Colon (tissue), 2 donors: ENCODE measurements around the gene RNU11.
"Not testable (repeated sequence)": the region's sequence is repeated elsewhere in the genome, so short reads cannot be mapped to it uniquely, and the experiment has no call there.

ENCODE experiments used
- FAIRE-seq: peaks from 2 replicates; lab custom pipeline; 2012; peaks lifted over from hg19 to GRCh38; lab: Jason Lieb, UNC
- donor health status: control.
- donor health status: control.

RNU11 gene

DNA sequence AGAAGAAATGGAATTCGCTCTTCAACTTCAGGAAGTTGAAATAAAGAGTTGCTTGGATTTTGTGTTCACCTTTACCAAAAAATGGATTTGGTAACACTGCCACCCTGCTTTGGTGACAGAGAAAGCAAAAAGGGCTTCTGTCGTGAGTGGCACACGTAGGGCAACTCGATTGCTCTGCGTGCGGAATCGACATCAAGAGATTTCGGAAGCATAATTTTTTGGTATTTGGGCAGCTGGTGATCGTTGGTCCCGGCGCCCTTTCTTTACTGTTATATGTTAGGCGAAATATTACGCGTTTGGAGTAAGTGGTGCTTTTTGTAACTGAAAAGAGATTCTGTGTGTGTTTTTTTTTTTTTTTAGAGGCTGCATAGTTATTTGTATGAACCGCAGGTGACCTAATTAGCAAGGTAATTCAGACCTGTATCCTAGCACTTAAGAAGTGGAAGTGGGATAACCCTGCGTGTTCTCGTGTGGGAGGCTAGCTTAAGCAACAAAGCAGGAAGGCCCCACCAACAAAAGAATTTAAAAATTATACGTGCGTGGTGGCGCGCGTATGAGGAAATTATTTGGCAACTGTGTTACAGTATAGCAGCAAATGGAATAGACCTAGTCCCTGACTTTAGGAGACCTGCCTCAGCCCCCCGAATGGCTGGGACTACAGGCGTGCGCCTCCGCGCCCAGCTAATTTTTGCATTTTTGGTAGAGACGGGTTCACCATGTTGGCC lies at the start of gene RNU11:
RNU11 (plus strand) TSS at position 127 of the 725 bp plus-strand sequence.
- no peak for FAIRE-seq

DNA sequence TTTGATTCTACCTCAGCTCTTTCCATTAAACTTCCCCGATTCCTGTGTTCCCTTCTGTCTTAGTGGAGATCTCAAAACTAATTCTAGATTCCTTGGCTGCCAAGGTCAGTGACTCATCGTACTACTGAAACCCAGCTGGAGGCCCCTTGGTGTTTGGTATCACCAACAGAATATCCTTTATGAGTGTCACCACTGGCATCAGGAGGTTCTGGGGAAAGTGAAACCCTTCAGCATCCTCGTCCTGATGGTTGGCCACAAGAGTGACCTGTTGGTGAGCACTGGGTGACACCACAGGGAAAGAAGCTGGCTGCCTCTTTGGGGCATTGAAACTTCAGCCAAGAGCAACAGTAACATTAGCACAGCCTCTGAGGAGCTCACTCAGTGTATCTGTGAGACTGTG lies 46.7 kb upstream of the RNU11 start:
- no peak for FAIRE-seq

DNA sequence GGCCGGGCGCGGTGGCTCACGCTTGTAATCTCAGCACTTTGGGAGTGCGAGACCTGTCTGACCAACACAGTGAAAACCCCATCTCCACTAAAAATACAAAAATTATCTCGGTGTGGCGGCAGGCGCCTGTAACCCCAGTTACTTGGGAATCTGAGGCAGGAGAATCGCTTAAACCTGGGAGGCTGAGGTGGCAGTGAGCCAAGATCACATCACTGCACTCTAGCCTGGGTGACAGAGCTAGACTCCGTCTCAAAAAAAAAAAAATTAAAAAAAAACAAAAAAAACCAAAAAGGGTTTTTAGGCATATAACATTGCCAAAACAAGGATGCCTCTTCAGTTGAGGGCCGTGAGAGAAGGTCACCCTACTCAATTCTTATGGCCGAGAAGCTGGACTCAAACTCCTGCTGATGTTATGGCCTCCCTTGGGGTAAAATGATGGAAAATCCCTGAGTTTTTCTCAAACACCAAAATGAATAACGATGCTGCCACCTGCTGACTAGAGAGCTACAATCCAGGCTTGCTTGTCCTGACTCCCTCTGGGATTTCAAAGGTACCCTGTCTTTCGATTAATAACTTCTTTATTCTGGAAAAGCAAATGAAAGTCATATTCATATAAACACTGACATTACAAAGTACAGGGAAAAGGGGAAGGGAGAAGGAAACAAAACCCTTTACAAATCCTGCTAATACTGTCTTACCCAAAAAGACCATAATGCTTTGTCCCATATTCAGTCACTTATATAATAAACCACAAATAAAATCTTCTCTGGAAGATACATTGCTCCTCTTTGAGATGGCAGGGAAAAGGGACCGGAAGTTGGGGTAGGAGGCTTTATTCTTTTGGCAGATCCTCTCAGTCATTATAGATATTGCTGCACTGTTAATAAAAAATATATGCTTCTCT lies 45.6 kb upstream of the RNU11 start:
- FAIRE-seq = no peak

DNA sequence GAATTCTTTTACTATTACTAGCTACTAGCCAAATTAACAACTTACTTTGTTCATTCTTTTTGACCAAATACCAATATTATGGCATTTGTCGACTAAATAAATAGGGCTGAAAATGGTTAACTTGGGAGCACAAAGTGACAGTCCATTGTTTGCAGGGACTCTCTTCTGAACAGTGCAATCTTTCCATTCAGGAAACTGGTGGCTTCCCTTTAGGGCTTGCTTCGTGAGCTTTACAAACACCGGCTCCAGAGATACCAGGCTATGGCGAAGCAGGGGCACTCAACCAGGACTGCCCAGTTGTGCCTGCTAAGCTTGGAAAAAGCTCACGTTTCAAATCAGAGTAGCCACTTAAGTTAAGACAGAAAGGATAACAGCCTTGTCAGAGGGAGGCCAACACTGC lies 44.0 kb upstream of the RNU11 start:
- FAIRE-seq = no peak

DNA sequence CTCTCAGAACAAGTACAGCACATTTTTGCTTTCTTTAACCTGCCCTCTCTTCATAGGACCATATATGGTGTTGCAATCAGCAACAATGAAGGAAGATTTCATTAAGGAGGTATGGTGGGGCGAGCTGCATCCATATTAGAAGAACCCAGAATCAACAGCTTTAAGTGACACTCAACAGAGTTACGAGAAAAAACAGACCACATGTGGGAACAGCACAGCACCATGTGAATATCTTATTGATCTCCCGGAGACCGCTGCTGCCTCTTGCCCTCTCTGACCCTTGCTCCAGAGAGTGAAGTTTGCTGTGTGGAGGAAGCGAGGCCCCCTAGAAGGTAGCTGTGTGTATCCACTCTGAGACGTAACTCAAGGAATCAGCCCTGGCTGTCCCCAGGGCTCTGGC lies 43.4 kb upstream of the RNU11 start:
- FAIRE-seq = no peak

DNA sequence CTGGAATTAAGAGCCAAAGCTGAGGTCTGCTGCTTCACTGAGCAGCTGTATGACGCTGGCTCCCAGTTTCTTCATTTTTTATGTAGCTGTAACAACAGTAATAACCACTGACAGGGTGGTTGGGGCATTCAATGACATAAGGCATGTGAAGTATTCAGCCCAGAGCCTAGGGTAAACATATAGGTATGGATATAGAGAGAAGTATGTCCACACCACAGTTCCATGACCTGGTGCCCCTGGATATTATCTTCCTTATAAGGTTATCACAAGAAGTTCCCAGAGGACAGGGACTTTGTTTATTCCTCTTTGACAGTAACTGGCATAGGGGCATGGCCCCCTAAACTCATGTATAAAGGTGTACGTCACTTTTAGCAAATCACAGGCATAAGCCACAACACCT lies 41.6 kb upstream of the RNU11 start:
- no peak for FAIRE-seq

DNA sequence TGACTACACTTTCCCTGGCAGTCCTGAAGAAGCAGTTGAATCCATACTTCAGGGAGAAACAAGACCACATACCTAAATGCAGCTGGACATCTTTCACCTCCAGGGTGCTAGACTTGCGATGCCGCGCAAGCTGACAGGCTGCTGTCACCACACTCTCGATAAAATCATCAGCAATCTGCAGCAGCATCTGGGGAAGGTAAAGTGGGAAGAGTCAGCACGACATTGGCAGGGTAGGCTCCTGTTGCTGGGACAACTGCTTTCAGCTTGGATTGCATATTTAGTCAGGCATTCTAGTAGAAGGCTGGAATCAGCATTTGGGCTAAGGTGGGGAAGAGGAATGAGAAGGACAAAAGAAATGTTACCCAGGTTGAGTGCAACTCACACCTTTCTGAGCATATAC lies 35.2 kb upstream of the RNU11 start:
- FAIRE-seq = no peak

DNA sequence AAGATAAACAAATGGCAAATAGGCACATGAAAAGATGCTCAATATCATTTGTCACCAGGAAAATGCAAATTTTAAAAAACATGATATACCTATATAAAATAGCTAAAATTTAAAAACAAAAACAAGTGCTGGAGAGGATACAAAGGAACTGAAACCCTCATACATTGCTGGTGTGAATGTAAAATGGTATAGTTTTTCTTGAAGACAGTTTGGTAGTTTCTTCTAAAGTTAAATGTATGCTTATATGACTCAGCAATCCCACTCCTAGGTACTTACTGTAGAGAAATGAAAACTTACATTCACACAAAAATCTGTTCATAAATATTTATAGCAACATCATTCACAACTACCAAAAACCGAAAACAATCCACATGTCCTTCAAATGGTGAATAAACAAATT lies 16.7 kb upstream of the RNU11 start:
- no peak for FAIRE-seq

DNA sequence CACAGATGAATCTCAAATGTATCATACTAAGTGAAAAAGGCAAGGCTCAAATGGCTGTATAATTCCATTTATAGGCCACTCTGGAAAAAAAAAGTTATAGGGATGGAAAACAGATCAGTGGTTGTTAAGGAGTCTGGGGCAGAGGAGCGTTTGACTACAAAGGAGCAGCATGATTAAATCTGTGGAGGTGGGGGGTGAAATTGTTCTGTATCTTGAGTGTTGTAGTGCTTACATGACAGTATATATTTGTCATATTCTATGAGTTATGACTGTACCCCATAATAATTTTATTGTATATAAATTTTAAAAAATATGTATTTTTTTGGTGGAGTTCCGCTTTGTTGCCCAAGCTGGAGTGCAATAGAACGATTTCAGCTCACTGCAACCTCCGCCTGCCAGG lies 15.8 kb upstream of the RNU11 start:
- no peak for FAIRE-seq

DNA sequence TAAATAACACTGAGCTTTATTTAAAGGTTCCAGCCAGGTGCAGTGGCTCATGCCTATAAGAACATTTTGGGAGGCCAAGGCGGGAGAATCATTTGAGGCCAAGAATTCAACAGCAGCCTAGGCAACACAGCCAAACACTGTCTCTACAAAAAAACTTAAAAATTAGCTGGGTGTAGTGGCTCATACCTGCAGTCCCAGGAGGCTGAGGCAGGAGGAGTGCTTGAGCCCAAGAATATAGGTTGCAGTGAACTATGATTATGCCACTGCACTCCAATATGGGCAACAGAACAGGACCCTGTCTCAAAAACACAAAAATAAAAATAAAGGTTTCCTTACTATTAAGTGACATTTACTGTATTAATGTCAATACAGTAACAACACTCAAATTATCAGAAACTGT lies 7.6 kb upstream of the RNU11 start:
- FAIRE-seq = no peak

DNA sequence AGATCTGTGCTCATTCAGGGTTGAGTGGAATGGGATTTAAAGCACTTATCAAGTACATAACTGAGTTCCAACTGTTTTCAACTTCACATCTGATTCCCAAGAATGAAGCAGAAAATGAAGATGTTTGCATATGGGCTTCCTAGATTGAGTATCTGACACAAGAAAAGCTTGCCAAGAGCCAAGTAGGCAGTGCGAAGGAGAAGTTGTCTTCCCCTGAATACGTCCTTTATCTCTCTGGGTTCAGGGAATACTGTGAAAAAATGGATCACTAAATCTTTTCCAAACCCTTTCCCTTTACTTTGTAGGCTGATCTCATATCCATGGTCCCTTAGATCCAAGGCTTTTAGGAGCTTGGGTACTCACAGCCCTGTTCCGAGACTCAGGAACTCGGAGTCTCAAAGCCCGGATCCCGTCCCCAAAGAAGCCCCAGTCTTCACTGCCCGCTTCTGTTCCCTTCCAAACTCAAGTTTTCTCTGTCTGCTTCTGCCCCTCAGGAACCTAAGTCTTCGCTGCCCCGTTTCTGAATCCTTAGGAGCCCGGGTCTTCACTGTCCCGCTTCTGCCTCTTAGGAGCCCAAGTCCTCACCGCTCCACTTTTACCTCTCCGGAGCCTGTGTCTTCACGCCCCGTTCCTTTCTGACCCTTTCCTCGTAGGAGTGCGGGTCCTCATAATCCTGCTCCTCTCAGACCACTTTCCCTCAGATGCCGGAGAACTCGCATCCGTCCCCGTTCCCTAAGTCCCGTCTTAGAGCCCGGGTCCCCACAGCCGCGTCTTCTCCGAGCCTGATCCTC lies 6.1 kb upstream of the RNU11 start:
- FAIRE-seq = no peak

DNA sequence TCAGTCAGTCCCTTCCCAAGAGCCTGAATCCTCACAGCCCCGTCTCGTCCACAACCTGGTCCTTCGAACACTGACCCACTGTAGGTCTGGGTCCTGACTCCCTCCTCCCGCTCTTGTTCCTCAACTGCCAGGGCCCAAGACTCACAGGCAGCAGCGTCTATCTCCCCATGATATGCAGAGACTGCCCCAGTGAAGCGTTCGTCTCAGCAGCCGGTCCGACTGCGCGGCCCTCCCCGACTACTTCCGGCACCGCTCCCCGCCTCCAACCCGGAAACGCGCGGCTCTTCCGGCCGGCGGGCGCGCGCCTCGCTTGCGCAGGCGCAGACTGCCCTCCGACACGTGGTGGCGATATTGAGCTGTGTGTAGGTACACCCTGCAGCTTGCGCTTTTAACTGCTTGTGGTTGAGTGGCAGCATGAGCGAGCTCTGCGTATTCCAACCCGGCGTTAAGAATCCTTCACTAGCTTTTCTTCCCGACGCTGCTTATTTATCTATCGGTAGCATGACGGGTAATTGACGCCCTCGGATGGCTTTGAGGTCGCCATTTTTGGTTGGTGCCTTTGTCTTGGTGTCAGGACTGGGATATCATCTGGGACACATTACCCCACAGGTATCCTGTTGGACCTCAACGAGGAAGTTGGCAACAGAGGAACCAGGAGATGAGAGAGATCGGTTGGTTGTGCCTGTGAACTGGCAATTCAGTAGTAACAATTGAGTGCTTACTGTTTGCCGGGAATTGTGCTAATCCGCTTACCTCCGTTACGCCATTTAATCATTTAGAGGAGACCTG lies 5.4 kb upstream of the RNU11 start, which contains the start of gene TAF12:
TAF12 (minus strand) TSS at position 221 of the 789 bp plus-strand sequence. CDS start 20,986 bp downstream, outside the sequence.
- no peak for FAIRE-seq

DNA sequence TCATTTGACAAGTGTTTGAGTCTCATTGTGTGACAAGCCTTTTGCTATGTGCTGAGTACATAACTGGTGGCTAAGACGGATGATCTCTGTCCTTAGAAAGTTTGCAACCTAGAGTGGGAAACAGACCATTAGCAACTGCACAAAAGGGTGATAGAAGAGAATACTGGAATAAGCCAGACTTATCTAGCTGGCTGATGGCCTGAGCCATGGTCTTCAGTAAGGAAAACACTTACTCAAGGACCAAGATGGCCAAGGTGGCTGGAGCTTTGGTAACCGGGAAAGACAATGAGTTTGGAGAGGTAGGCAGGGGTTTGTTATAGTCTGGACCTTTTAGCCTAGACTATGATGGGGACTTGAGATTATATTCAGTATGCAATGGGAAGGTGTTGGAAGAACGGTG lies 3.9 kb upstream of the RNU11 start:
- no peak for FAIRE-seq

DNA sequence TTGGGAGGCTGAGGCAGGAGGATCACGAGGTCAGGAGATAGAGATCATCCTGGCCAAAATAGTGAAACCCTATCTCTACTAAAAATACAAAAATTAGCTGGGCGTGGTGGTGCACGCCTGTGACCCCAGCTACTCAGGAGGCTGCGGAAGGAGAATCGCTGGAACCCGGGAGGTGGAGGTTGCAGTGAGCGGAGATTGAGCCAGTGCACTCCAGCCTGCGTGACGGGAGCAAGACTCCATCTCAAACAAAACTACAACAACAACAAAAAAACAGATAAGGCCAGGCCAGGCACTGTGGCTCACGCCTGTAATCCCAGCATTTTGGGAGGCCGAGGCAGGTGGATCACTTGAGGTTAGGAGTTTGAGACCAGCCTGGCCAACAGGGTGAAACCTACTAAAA lies 3.0 kb upstream of the RNU11 start:
- FAIRE-seq = not testable (repeated sequence)

DNA sequence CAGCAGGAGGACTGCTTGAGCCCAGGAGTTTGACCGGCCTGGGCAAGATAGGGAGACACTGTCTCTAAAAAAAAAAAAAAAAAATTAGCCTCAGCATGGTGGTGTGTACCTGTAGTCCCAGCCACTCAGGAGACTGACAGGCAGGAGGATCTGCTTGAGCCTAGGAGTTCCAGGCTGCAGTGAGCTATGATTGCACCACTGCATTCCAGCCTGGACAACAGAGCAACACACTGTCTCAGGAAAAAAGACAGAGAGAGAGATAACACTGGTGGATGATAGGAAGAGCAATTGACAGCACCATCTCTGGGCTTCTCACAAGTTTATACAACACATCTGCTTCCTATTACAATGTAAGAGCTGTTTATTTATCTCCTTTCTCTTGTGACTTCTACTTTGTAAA lies 2.4 kb upstream of the RNU11 start:
- FAIRE-seq = no peak

DNA sequence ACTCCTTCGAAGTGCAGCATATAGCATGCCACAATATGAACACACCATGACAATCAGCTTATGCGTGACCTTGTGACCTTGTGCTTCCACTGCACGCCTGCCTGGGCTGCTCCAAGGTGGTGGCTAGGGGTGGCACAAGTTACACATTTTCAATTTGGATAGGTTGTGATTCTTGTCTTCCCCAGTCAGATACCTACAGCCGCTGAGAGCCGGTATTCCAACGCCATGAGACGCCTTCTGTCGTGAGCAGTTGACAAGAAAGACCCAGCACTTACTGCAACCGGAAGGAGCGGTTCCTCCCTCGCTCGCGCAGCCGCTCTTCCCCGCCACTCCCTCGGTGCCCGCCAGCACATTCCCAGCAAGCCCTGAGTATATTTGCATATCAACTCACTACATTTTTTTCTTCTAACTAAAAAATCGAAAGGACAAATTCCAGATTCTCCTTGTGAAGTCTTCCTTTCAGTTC lies 359 bp upstream of the RNU11 start:
- FAIRE-seq = peak; percentile 41

DNA sequence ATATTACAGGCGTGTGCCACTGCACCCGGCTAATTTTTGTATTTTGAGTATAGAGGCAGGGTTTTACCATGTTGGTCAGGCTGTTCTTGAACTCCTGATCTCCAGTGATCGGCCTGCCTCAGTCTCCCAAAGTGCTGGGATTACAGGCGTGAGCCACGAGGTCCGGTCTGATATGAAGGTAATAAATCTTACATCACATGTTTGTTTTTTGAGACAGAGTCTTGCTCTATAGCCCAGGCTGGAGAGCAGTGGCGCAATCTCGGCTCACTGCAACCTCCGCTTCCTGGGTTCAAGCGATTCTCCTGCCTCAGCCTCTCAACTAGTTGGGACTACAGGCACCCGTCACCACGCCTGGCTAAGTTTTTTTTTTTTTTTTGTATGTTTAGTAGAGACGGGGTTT lies 4.7 kb downstream of the RNU11 start:
- not testable (repeated sequence) for FAIRE-seq

DNA sequence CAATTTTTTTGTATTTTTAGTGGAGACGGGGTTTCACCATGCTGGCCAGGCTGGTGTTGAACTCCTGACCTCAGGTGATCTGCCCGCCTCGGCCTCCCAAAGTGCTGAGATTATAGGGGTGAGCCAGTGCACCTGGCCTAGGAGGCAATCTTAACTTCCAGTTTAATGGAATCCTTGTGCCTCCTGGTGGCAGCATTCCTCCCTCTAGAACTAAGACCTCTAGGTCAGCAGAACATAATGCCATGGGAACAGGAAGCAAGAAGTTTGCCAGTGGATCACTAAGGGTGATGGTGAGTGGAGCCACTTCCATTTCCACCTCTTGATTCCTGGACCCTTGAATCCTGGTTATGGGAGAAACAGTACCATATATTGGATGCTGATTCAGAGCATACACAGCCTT lies 5.5 kb downstream of the RNU11 start:
- not testable (repeated sequence) for FAIRE-seq

DNA sequence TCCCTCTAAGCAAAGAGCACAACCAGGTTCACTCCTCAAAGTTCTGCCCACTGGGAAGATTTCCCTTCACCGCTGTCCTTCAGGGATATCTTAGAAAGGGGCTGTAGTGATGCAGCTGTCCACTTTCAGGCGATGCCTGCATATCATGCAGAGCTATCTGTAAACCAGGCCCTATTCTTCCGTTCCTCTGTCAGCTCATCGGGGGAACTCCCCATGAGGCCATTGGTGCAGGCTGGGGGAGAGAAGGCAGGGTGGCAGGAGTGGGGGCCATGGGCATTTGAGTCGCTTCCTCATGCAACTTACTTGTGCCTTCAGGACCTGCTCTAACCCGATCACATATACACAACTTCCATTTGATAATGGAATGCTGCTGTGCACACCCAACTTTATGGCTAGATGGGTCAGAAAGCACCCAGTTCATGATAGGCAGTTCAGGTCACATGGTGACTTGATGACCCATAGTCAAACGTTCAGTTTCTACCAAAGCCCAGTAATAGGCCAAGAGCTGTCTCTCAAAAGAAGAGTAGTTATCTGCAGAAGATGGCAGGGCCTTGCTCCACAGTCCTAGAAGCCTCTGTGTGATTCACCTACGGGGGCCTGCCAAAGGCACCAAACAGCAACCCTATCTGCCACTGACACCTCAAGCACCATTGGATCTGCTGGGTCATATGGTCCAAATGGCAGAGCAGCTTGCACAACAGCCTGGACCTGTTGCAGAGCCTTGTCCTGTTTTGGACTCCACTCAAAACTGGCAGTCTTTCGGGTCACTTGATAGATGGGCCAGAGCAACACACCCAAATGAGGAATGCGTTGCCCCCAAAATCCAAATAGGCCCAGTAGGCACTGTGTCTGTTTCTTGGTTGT lies 7.3 kb downstream of the RNU11 start:
- not testable (repeated sequence) for FAIRE-seq

DNA sequence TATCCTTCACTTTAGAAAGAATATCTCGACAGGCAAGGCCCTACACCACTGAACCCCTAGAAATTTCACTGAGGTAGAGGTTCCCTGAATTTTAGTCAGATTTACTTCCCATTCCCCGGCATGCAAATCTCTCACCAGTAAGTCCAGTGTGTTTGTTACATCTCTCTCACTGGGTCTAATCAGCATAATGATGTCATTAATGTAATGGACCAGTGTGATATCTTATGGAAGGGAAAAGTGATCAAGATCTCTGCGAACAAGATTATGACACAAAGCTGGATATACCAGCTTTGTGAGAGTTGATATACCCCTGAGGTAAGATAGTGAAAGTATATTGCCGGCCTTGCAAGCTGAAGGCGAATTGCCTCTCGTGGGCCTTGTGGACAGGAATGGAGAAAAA lies 7.9 kb downstream of the RNU11 start:
- FAIRE-seq = no peak
